Measurements from ENCODE around the gene IFT88.

DNA sequence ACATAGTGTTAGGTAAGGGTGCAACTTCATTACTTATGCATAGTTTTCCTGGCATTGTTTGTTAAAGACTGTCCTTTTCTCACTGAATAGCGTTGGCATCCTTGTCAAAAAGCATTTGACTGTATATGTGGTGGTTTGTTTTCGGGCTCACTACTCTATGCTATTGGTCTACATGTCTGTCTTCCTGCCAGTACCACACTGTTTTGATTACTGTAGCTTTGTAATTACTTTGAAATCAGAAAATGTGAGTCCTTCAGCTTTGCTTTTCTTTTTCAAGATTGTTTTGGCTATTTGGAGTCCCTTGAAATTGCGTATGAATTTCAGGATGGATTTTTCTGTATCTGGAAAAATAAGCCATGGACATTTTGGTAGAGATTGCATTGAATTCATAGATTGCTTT lies 56.0 kb downstream of the IFT88 start:
- TF ChIP-seq, protein P1, sequence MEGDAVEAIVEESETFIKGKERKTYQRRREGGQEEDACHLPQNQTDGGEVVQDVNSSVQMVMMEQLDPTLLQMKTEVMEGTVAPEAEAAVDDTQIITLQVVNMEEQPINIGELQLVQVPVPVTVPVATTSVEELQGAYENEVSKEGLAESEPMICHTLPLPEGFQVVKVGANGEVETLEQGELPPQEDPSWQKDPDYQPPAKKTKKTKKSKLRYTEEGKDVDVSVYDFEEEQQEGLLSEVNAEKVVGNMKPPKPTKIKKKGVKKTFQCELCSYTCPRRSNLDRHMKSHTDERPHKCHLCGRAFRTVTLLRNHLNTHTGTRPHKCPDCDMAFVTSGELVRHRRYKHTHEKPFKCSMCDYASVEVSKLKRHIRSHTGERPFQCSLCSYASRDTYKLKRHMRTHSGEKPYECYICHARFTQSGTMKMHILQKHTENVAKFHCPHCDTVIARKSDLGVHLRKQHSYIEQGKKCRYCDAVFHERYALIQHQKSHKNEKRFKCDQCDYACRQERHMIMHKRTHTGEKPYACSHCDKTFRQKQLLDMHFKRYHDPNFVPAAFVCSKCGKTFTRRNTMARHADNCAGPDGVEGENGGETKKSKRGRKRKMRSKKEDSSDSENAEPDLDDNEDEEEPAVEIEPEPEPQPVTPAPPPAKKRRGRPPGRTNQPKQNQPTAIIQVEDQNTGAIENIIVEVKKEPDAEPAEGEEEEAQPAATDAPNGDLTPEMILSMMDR (IDR thresholded peaks at IDR 0.05; ENCODE audit: insufficient read depth, low read length) = no peak
- no peak for TF ChIP-seq SPI1 (IDR thresholded peaks at IDR 0.05; ENCODE audit: borderline replicate concordance, low read depth)

Data from HL-60 (cell line).